Natural killer cell (primary cell): Measurements from ENCODE around the gene TBXA2R. TPM values are rescaled to one million over a fixed set of nuclear protein-coding genes. Genes with fewer than 3 reads are reported as not detected.

Experiments
- ATAC-seq, 3 donors: fragments of 150-1000 bp in 2 of 3; fragments of 200-7000 bp in 1 of 3; cut with Tn5 transposase; 1 replicate in 1 of 3; 2 replicates in 2 of 3; pipeline ENCODE4 v1.10.0; 2021; ENCODE audit warnings: mild to moderate bottlenecking in 2 of 3, moderate library complexity in 2 of 3
- DNase-seq, 2 donors: peaks; one replicate each; pipeline versions ENCODE4 v3.0.0 to v3.0.0-alpha.2; 2013 to 2021; ENCODE audit warnings: mixed read lengths in 1 of 2
- H3K27ac ChIP-seq: one replicate; pipeline ENCODE4 v1.5.1; 2013; ENCODE audit warnings: mild to moderate bottlenecking, low read length
- H3K27me3 ChIP-seq: one replicate; pipeline ENCODE4 v1.6.1; 2013; ENCODE audit warnings: low read length; ENCODE audit not compliant: control insufficient read depth, insufficient read depth
- H3K36me3 ChIP-seq: one replicate; pipeline ENCODE4 v1.6.1; 2013; ENCODE audit warnings: low read length; ENCODE audit not compliant: control insufficient read depth, insufficient read depth
- H3K4me1 ChIP-seq: one replicate; pipeline ENCODE4 v1.6.1; 2013; ENCODE audit warnings: low read length; ENCODE audit not compliant: control insufficient read depth, insufficient read depth
- H3K4me3 ChIP-seq: one replicate; pipeline ENCODE4 v1.5.1; 2013; ENCODE audit warnings: low read length
- H3K9me3 ChIP-seq: one replicate; pipeline ENCODE4 v1.6.1; 2013; ENCODE audit warnings: low read length; ENCODE audit not compliant: control insufficient read depth, insufficient read depth
- H3K27ac Mint-ChIP-seq, 2 donors: one replicate each; pipeline ENCODE4 v1.8.0; 2022; ENCODE audit warnings: mild to moderate bottlenecking in 2 of 2, mixed read lengths in 2 of 2, moderate library complexity in 1 of 2
- H3K27me3 Mint-ChIP-seq, 2 donors: one replicate each; pipeline ENCODE4 v1.8.0; 2022; ENCODE audit warnings: low read depth in 2 of 2, mixed read lengths in 2 of 2
- H3K36me3 Mint-ChIP-seq: one replicate; pipeline ENCODE4 v1.8.0; 2022; ENCODE audit warnings: mixed read lengths
- H3K4me1 Mint-ChIP-seq, 2 donors: one replicate each; pipeline ENCODE4 v1.8.0; 2022; ENCODE audit warnings: mixed read lengths in 2 of 2
- H3K4me3 Mint-ChIP-seq: one replicate; pipeline ENCODE4 v1.8.0; 2022; ENCODE audit warnings: mild to moderate bottlenecking, moderate library complexity, mixed read lengths
- H3K9me3 Mint-ChIP-seq, 2 donors: one replicate each; pipeline ENCODE4 v1.8.0; 2022; ENCODE audit warnings: mixed read lengths in 2 of 2
- WGBS: methylation state at CpG from one replicate; pipeline ENCODE4 v1.1.7; 2013; ENCODE audit warnings: missing lambda C conversion rate; ENCODE audit not compliant: insufficient coverage; 5-methylcytosine and 5-hydroxymethylcytosine counted together
- intact Hi-C: fragments of 100-400 bp; cut with micrococcal nuclease; formaldehyde crosslinking; loops from one replicate; pipeline ENCODE4 v1.14.2; 2022
- total RNA-seq, 4 donors: library from RNA; stranded (reverse); fragments of 120-200 nt in 1 of 4; gene quantifications; one replicate each; pipeline versions ENCODE4 v1.2.3 to v1.2.4, GENCODE V29; 2013 to 2022
- TF ChIP-seq, protein P1 (sequence below): fragments of 200-600 bp; IDR thresholded peaks from one replicate; pipeline ENCODE4 v1.8.0; 2022; ENCODE audit warnings: antibody characterized with exemption

The TBXA2R gene
- total RNA-seq, 3 donors from 2014 or later (not counting 1 experiment from before 2014, with no cell fraction given): 1.4 to 2.1 (median 2.1) TPM

DNA sequence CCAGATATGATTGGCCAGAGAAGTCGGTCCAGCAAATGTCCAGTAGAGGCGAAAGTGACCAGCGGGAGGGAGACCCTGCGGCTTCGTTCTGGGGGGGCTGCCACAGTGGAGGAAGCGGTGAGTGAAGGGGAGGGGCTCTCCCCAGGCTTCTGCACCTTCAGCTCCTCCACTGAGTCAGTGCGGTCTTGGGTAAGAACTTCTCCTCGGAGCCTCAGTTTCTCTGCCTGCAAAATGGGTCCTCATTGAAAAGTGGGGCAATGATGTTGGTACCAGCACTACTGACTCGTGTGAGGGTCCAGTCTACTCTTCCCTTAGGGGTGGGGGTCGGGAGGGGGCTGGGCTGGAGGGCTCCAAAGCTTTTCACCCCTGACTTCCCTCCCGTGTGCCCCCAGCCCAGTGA is 17.2 kb downstream of the TBXA2R start:
- Histone ChIP-seq H3K27me3 (no peaks in the 10 kb centered on the region), H3K36me3 (no peaks in the 10 kb centered on the region), H3K27ac (no peak overlapping the region), H3K9me3 (no peaks in the 10 kb centered on the region), H3K4me1 (peaks cover 12% of the 10 kb centered on the region), H3K4me3 (no peak overlapping the region)
- Mint-ChIP-seq H3K27me3 (no peaks in the 10 kb centered on the region), H3K36me3 (no peaks in the 10 kb centered on the region), H3K27ac (no peak overlapping the region), H3K9me3 (no peaks in the 10 kb centered on the region), H3K4me3 (no peak overlapping the region), H3K4me1 (no peaks in the 10 kb centered on the region)
- WGBS: 92% methylated on average over 11 of the region's 11 CpGs
- TF ChIP-seq, protein P1, sequence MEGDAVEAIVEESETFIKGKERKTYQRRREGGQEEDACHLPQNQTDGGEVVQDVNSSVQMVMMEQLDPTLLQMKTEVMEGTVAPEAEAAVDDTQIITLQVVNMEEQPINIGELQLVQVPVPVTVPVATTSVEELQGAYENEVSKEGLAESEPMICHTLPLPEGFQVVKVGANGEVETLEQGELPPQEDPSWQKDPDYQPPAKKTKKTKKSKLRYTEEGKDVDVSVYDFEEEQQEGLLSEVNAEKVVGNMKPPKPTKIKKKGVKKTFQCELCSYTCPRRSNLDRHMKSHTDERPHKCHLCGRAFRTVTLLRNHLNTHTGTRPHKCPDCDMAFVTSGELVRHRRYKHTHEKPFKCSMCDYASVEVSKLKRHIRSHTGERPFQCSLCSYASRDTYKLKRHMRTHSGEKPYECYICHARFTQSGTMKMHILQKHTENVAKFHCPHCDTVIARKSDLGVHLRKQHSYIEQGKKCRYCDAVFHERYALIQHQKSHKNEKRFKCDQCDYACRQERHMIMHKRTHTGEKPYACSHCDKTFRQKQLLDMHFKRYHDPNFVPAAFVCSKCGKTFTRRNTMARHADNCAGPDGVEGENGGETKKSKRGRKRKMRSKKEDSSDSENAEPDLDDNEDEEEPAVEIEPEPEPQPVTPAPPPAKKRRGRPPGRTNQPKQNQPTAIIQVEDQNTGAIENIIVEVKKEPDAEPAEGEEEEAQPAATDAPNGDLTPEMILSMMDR: no peak
- intact Hi-C loops: no loop called here
- ATAC-seq: no peak
- no peak for DNase-seq

- H3K9me3 Mint-ChIP-seq: no peaks in the 10 kb centered on the region
- H3K36me3 Mint-ChIP-seq: no peaks in the 10 kb centered on the region
- TF ChIP-seq, protein P1: no peak
- no peak for ATAC-seq
- H3K4me1 Mint-ChIP-seq: no peaks in the 10 kb centered on the region
- no peaks in the 10 kb centered on the region for H3K36me3 ChIP-seq
- no peak overlapping the region for H3K4me3 Mint-ChIP-seq
- no peak overlapping the region for H3K27ac Mint-ChIP-seq
- no peaks in the 10 kb centered on the region for H3K27me3 Mint-ChIP-seq
- intact Hi-C loops: no loop called here
- no peak overlapping the region for H3K4me3 ChIP-seq
- WGBS: 91% methylated on average over 31 of the region's 31 CpGs
- no peaks in the 10 kb centered on the region for H3K27me3 ChIP-seq
- H3K9me3 ChIP-seq: no peaks in the 10 kb centered on the region
- H3K4me1 ChIP-seq: peaks cover 12% of the 10 kb centered on the region
- DNase-seq: no peak
- H3K27ac ChIP-seq: no peak overlapping the region
Measured at GRCh38 chr19:3586707-3587346, 19.8 kb downstream of the TBXA2R start.

DNA sequence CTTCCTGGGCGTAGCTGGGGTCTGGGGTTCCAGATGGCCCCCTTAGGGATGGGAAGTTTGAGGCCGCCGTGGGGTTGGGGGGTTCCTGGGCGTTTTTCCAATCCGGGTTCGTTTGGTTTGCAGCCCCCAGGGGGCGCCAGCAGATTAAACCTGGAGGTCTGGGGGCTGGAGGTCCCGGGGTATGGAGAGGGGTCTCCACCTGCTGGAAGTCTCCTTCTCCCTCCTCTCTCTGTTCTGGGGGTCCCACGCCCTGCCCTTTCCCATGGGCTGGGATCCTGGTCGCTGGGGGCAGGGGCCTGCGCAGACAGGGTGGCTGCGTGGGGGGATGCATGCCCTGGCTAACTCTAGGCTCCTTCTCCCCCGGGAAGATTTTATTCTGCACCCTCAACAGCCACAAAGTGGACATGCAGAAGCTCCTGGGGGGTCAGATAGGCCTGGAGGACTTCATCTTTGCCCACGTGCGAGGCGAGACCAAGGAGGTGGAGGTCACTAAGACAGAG is 20.5 kb downstream of the TBXA2R start:
- Histone ChIP-seq H3K4me3 (peak overlapping the region; percentile 25), H3K36me3 (no peaks in the 10 kb centered on the region), H3K27me3 (no peaks in the 10 kb centered on the region), H3K4me1 (peaks cover 12% of the 10 kb centered on the region), H3K9me3 (no peaks in the 10 kb centered on the region), H3K27ac (no peak overlapping the region)
- H3K4me1 Mint-ChIP-seq: no peaks in the 10 kb centered on the region
- no peak overlapping the region for H3K4me3 Mint-ChIP-seq
- TF ChIP-seq, protein P1: peak; percentile 57
- no peaks in the 10 kb centered on the region for H3K9me3 Mint-ChIP-seq
- H3K27ac Mint-ChIP-seq: no peak overlapping the region
- DNase-seq (peak in 1 of 2 donors; percentile 70), ATAC-seq (peak in 2 of 3 donors; percentile 45 to 47)
- intact Hi-C loops: no loop called here
- 39% methylated on average over 15 of the region's 16 CpGs for WGBS
- no peaks in the 10 kb centered on the region for H3K36me3 Mint-ChIP-seq
- H3K27me3 Mint-ChIP-seq: no peaks in the 10 kb centered on the region
